HepG2 (cell line): ENCODE data around the gene RPS19. TPM values are rescaled to one million over a fixed set of nuclear protein-coding genes. Genes with fewer than 3 reads are reported as not detected.

Experiments used
- ADNP ChIP-seq: sonication (generic); formaldehyde crosslinking; IDR thresholded peaks from 2 replicates; pipeline ENCODE4 v1.4.0; 2020; ENCODE audit warnings: missing genetic modification reagents
- BRD4 ChIP-seq: sonication (generic); formaldehyde crosslinking; IDR thresholded peaks from 2 replicates; pipeline ENCODE4 v1.4.0; 2020; ENCODE audit warnings: missing genetic modification reagents
- KLF9 ChIP-seq: IDR thresholded peaks from 2 replicates; pipeline ENCODE4 v1.6.1; 2016; ENCODE audit warnings: low read depth
- LCORL ChIP-seq, 2 experiments: fragments of 450-650 bp in 1 of 2; sonication (generic) in 1 of 2; formaldehyde crosslinking in 1 of 2; IDR thresholded peaks; 2 replicates each; pipeline versions ENCODE4 v1.5.0 to v1.6.1; 2017 to 2020; ENCODE audit warnings: antibody characterized with exemption in 1 of 2, missing genetic modification reagents in 1 of 2
- NFE2 ChIP-seq: sonication (generic); formaldehyde crosslinking; IDR thresholded peaks from 2 replicates; pipeline ENCODE4 v1.4.0; 2020; ENCODE audit warnings: missing genetic modification reagents
- PLRG1 ChIP-seq: fragments of 450-650 bp; conservative IDR thresholded peaks from 2 replicates; pipeline ENCODE4 v1.6.1; 2016
- SP5 ChIP-seq: IDR thresholded peaks from 2 replicates; pipeline ENCODE4 v1.6.1; 2016; ENCODE audit warnings: low read depth, borderline replicate concordance
- ZBTB38 ChIP-seq: sonication (generic); formaldehyde crosslinking; IDR thresholded peaks from 2 replicates; pipeline ENCODE4 v1.5.1; 2020; ENCODE audit warnings: mild to moderate bottlenecking, missing genetic modification reagents
- ZNF230 ChIP-seq: sonication (generic); formaldehyde crosslinking; IDR thresholded peaks from 2 replicates; pipeline ENCODE4 v1.4.0; 2020; ENCODE audit warnings: mild to moderate bottlenecking, missing genetic modification reagents
- ZNF567 ChIP-seq: sonication (generic); formaldehyde crosslinking; IDR thresholded peaks from 2 replicates; pipeline ENCODE4 v1.8.1; 2023; ENCODE audit warnings: mild to moderate bottlenecking, missing genetic modification reagents, borderline replicate concordance
- ZNF577 ChIP-seq: sonication (generic); formaldehyde crosslinking; IDR thresholded peaks from 2 replicates; pipeline ENCODE4 v1.4.0; 2020; ENCODE audit warnings: mild to moderate bottlenecking, low read depth, missing genetic modification reagents, borderline replicate concordance
- ZNF614 ChIP-seq: IDR thresholded peaks from 2 replicates; pipeline ENCODE4 v1.6.1; 2018; ENCODE audit warnings: missing biosample characterization, missing genetic modification reagents, inconsistent platforms, borderline replicate concordance
- ZNF674 ChIP-seq: sonication (generic); formaldehyde crosslinking; IDR thresholded peaks from 2 replicates; pipeline ENCODE4 v1.5.0; 2020; ENCODE audit warnings: low read depth, mild to moderate bottlenecking, missing genetic modification reagents
- ZNF766 ChIP-seq: sonication (generic); formaldehyde crosslinking; IDR thresholded peaks from 2 replicates; pipeline ENCODE4 v1.5.0; 2020; ENCODE audit warnings: missing genetic modification reagents, borderline replicate concordance
- polyA plus RNA-seq, 8 experiments: library from polyadenylated mRNA; depleted of rRNA in 3 of 8; stranded (reverse) in 7 of 8; unstranded in 1 of 8; fragments of >200 nt; fragmentation: Illumina TruSeq in 4 of 8; extraction: Trizol in 4 of 8; gene quantifications; 2 replicates each; pipeline versions ENCODE4 v1.2.1 to v1.2.3, GENCODE V29; 2011 to 2016; ENCODE audit warnings: low read depth in 4 of 8, missing spikeins in 1 of 8, mixed read lengths in 1 of 8; ENCODE audit not compliant: insufficient read depth in 1 of 8
- total RNA-seq, 5 experiments: library from RNA; depleted of rRNA; stranded (reverse); fragments of >200 nt; fragmentation: Illumina TruSeq; extraction: Trizol; gene quantifications; 2 replicates each; pipeline ENCODE4 v1.2.3, GENCODE V29; 2016; ENCODE audit warnings: low read depth in 1 of 5
- TF ChIP-seq, protein P1 (sequence below): sonication (generic); formaldehyde crosslinking; conservative IDR thresholded peaks from 2 replicates; pipeline ENCODE4 v1.4.0; 2020; ENCODE audit warnings: missing genetic modification reagents
- TF ChIP-seq, protein P2 (sequence below): sonication (generic); formaldehyde crosslinking; IDR thresholded peaks from 2 replicates; pipeline ENCODE4 v1.4.0; 2020; ENCODE audit warnings: mild to moderate bottlenecking, missing genetic modification reagents
- TF ChIP-seq, protein P3 (sequence below): sonication (generic); formaldehyde crosslinking; IDR thresholded peaks from 2 replicates; pipeline ENCODE4 v1.8.0; 2022; ENCODE audit warnings: mild to moderate bottlenecking, missing genetic modification reagents, borderline replicate concordance
- TF ChIP-seq, protein P4 (sequence below): sonication (generic); formaldehyde crosslinking; IDR thresholded peaks from 2 replicates; pipeline ENCODE4 v1.5.0; 2020; ENCODE audit warnings: missing genetic modification reagents
- TF ChIP-seq, protein P5 (sequence below): sonication (generic); formaldehyde crosslinking; IDR thresholded peaks from 2 replicates; pipeline ENCODE4 v1.4.0; 2020; ENCODE audit warnings: missing genetic modification reagents, borderline replicate concordance

The RPS19 gene
- total and polyA plus RNA-seq, 2 of the 13 experiments (the other 11 are each of a cell fraction or from before 2014, with no cell fraction given), result 1,983 to 4,758 TPM

DNA sequence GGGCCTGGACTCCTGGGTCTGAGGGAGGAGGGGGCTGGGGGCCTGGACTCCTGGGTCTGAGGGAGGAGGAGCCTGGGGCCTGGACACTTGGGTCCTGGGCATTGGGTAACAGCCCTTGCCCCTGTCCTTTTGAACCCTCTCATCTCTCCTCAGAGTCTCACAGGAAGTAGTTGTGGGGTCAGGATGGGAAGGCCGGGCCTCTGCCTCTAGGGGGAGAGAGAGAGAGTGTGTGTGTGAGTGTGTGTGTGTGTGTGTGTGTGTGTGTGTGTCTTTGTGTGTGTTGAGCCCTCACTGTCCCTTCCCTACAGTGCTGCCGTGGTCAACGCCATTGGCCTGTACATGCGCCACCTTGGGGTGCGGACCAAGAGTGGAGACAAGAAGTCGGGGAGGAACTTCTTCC, 33.8 kb downstream of the RPS19 start (continued):
- TF ChIP-seq, protein P1, sequence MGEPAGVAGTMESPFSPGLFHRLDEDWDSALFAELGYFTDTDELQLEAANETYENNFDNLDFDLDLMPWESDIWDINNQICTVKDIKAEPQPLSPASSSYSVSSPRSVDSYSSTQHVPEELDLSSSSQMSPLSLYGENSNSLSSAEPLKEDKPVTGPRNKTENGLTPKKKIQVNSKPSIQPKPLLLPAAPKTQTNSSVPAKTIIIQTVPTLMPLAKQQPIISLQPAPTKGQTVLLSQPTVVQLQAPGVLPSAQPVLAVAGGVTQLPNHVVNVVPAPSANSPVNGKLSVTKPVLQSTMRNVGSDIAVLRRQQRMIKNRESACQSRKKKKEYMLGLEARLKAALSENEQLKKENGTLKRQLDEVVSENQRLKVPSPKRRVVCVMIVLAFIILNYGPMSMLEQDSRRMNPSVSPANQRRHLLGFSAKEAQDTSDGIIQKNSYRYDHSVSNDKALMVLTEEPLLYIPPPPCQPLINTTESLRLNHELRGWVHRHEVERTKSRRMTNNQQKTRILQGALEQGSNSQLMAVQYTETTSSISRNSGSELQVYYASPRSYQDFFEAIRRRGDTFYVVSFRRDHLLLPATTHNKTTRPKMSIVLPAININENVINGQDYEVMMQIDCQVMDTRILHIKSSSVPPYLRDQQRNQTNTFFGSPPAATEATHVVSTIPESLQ (CRISPR knock-in tag), result no peak
- TF ChIP-seq ZNF230 (CRISPR knock-in tag), result no peak
- TF ChIP-seq ZNF674 (CRISPR knock-in tag), result no peak
- TF ChIP-seq ZBTB38, result peak; percentile 61
- TF ChIP-seq, protein P2, sequence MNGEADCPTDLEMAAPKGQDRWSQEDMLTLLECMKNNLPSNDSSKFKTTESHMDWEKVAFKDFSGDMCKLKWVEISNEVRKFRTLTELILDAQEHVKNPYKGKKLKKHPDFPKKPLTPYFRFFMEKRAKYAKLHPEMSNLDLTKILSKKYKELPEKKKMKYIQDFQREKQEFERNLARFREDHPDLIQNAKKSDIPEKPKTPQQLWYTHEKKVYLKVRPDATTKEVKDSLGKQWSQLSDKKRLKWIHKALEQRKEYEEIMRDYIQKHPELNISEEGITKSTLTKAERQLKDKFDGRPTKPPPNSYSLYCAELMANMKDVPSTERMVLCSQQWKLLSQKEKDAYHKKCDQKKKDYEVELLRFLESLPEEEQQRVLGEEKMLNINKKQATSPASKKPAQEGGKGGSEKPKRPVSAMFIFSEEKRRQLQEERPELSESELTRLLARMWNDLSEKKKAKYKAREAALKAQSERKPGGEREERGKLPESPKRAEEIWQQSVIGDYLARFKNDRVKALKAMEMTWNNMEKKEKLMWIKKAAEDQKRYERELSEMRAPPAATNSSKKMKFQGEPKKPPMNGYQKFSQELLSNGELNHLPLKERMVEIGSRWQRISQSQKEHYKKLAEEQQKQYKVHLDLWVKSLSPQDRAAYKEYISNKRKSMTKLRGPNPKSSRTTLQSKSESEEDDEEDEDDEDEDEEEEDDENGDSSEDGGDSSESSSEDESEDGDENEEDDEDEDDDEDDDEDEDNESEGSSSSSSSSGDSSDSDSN (CRISPR knock-in tag), result no peak
- TF ChIP-seq, protein P3, sequence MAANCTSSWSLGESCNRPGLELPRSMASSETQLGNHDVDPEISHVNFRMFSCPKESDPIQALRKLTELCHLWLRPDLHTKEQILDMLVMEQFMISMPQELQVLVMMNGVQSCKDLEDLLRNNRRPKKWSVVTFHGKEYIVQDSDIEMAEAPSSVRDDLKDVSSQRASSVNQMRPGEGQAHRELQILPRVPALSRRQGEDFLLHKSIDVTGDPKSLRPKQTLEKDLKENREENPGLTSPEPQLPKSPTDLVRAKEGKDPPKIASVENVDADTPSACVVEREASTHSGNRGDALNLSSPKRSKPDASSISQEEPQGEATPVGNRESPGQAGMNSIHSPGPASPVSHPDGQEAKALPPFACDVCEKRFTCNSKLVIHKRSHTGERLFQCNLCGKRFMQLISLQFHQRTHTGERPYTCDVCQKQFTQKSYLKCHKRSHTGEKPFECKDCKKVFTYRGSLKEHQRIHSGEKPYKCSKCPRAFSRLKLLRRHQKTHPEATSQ (CRISPR knock-in tag), result no peak
- no peak for TF ChIP-seq NFE2
- no peak for TF ChIP-seq PLRG1
- TF ChIP-seq, protein P4, sequence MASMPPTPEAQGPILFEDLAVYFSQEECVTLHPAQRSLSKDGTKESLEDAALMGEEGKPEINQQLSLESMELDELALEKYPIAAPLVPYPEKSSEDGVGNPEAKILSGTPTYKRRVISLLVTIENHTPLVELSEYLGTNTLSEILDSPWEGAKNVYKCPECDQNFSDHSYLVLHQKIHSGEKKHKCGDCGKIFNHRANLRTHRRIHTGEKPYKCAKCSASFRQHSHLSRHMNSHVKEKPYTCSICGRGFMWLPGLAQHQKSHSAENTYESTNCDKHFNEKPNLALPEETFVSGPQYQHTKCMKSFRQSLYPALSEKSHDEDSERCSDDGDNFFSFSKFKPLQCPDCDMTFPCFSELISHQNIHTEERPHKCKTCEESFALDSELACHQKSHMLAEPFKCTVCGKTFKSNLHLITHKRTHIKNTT (CRISPR knock-in tag), result no peak
- TF ChIP-seq SP5 (CRISPR knock-in tag), result 0 out of 2 replicates have a peak, but pooled peaks have one; percentile 17
- no peak for TF ChIP-seq ADNP (CRISPR knock-in tag)
- TF ChIP-seq LCORL (IDR thresholded peaks at IDR 0.05), result no peak
- no peak for TF ChIP-seq LCORL (CRISPR knock-in tag; IDR thresholded peaks at IDR 0.05)
- TF ChIP-seq, protein P5, sequence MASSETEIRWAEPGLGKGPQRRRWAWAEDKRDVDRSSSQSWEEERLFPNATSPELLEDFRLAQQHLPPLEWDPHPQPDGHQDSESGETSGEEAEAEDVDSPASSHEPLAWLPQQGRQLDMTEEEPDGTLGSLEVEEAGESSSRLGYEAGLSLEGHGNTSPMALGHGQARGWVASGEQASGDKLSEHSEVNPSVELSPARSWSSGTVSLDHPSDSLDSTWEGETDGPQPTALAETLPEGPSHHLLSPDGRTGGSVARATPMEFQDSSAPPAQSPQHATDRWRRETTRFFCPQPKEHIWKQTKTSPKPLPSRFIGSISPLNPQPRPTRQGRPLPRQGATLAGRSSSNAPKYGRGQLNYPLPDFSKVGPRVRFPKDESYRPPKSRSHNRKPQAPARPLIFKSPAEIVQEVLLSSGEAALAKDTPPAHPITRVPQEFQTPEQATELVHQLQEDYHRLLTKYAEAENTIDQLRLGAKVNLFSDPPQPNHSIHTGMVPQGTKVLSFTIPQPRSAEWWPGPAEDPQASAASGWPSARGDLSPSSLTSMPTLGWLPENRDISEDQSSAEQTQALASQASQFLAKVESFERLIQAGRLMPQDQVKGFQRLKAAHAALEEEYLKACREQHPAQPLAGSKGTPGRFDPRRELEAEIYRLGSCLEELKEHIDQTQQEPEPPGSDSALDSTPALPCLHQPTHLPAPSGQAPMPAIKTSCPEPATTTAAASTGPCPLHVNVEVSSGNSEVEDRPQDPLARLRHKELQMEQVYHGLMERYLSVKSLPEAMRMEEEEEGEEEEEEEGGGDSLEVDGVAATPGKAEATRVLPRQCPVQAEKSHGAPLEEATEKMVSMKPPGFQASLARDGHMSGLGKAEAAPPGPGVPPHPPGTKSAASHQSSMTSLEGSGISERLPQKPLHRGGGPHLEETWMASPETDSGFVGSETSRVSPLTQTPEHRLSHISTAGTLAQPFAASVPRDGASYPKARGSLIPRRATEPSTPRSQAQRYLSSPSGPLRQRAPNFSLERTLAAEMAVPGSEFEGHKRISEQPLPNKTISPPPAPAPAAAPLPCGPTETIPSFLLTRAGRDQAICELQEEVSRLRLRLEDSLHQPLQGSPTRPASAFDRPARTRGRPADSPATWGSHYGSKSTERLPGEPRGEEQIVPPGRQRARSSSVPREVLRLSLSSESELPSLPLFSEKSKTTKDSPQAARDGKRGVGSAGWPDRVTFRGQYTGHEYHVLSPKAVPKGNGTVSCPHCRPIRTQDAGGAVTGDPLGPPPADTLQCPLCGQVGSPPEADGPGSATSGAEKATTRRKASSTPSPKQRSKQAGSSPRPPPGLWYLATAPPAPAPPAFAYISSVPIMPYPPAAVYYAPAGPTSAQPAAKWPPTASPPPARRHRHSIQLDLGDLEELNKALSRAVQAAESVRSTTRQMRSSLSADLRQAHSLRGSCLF, result no peak
- no peak for TF ChIP-seq ZNF614
- TF ChIP-seq KLF9 (CRISPR knock-in tag), result no peak
- no peak for TF ChIP-seq ZNF567
- TF ChIP-seq ZNF766 (CRISPR knock-in tag), result no peak
- no peak for TF ChIP-seq BRD4 (CRISPR knock-in tag)
- TF ChIP-seq ZNF577 (CRISPR knock-in tag), result no peak
